Measurements from ENCODE around the gene SLC25A22. TPM values are rescaled to one million over a fixed set of nuclear protein-coding genes. Genes with fewer than 3 reads are reported as not detected.

The SLC25A22 gene
- total RNA-seq, 4 donors from 2014 or later: 5.2 to 14.5 (median 6.9) TPM

DNA sequence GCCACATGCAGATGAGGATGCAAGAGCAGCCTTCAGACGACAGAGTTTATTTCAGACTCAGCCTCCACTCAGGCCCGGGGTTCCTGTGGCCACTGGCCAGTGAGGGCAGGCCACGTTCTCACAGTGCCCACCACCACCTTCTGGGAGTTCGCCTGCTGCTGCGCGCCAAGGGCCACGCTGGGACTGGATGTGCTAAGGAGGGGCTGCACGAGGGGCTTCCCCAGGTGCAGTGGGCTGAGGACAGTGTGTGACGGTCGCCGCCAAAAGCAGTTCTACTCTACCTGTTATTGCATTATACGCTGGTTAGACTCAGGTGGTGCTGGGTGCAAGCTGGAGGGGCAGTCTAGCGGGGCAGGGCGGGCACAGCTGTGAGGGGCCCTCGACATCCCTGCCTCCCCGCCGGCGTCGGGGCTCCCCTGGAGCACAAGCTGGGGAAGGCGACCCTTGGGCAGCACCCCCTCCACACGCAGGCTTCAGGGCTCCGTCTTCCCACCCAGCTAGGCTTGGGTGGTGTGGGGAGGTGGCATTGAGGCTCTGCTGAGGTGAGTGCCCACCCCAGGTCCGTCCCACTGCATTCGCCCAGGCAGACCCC lies 10.9 kb downstream of the SLC25A22 start:
- peaks cover 42% of the 10 kb centered on the region for H3K27me3 ChIP-seq
- H3K4me3 ChIP-seq: no peak overlapping the region
- TF ChIP-seq POLR2A (IDR thresholded peaks at IDR 0.05): no peak
- no peak for TF ChIP-seq POLR2AphosphoS5 (IDR thresholded peaks at IDR 0.05)
- TF ChIP-seq CTCF (IDR thresholded peaks at IDR 0.05): no peak
- no peak for TF ChIP-seq EP300 (IDR thresholded peaks at IDR 0.05)
- H3K36me3 ChIP-seq: peaks cover 0 to 14% of the 10 kb centered on the region in 2 donors
- no peak overlapping the region for H3K27ac ChIP-seq
- WGBS, 2 donors (ENCODE audit: low coverage in 1 of 2): no CpG with 5 or more reads among the region's 24 CpGs
- no peak for ATAC-seq
- H3K4me1 ChIP-seq: peaks cover 0 to 32% (median 3%) of the 10 kb centered on the region in 3 donors
- no peaks in the 10 kb centered on the region for H3K9me3 ChIP-seq

- Histone ChIP-seq H3K4me1 (peaks cover 0 to 32% (median 3%) of the 10 kb centered on the region in 3 donors), H3K4me3 (no peak overlapping the region), H3K27ac (no peak overlapping the region), H3K36me3 (peaks cover 0 to 12% of the 10 kb centered on the region in 2 donors), H3K27me3 (peaks cover 40% of the 10 kb centered on the region), H3K9me3 (no peaks in the 10 kb centered on the region)
- WGBS, 2 donors (ENCODE audit: low coverage in 1 of 2): 50 to 81% methylated on average over 1 to 3 of the region's 24 CpGs
- no peak for ATAC-seq
- TF ChIP-seq POLR2A (IDR thresholded peaks at IDR 0.05) (no peak), EP300 (IDR thresholded peaks at IDR 0.05) (no peak), POLR2AphosphoS5 (IDR thresholded peaks at IDR 0.05) (no peak), CTCF (IDR thresholded peaks at IDR 0.05) (no peak)
Observed at GRCh38 chr11:786235-787083, 11.6 kb downstream of the SLC25A22 start.

DNA sequence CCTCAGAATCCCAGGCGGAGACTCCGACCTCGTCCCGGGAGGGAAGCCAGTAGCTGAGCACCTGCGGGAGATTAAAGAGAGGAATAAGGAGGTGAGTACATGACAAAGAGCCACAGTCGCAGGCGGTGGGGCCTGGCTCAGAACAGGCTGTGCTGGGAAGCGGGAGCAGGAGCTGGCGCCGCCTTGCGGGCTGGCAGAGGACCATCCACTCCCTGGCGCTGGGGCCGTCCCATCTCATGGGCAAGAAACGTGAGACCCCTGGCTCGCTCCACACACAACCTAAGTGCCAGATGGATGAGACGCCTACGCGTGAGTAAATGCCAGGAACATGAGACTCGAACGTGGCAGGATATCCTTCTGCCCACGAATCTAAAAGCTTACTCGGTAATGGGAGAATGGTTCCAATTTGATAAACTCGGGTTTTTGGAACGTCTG lies 14.5 kb downstream of the SLC25A22 start:
- no peaks in the 10 kb centered on the region for H3K9me3 ChIP-seq
- peaks cover 0 to 16% of the 10 kb centered on the region in 2 donors for H3K36me3 ChIP-seq
- 5 to 40% methylated on average over 2 to 24 of the region's 24 CpGs for WGBS, 2 donors (ENCODE audit: low coverage in 1 of 2)
- peak; percentile 84 for ATAC-seq
- H3K27ac ChIP-seq: peak overlapping the region in 3 of 4 donors; percentile 22 to 39 (median 32)
- H3K4me1 ChIP-seq: peaks cover 0 to 27% (median 0%) of the 10 kb centered on the region in 3 donors
- H3K27me3 ChIP-seq: peaks cover 11% of the 10 kb centered on the region
- no peak for TF ChIP-seq EP300 (IDR thresholded peaks at IDR 0.05)
- peak; percentile 57 for TF ChIP-seq POLR2AphosphoS5 (IDR thresholded peaks at IDR 0.05)
- TF ChIP-seq CTCF (IDR thresholded peaks at IDR 0.05): peak in 3 of 4 experiments; percentile 53 to 71 (median 69)
- no peak for TF ChIP-seq POLR2A (IDR thresholded peaks at IDR 0.05)
- H3K4me3 ChIP-seq: no peak overlapping the region

DNA sequence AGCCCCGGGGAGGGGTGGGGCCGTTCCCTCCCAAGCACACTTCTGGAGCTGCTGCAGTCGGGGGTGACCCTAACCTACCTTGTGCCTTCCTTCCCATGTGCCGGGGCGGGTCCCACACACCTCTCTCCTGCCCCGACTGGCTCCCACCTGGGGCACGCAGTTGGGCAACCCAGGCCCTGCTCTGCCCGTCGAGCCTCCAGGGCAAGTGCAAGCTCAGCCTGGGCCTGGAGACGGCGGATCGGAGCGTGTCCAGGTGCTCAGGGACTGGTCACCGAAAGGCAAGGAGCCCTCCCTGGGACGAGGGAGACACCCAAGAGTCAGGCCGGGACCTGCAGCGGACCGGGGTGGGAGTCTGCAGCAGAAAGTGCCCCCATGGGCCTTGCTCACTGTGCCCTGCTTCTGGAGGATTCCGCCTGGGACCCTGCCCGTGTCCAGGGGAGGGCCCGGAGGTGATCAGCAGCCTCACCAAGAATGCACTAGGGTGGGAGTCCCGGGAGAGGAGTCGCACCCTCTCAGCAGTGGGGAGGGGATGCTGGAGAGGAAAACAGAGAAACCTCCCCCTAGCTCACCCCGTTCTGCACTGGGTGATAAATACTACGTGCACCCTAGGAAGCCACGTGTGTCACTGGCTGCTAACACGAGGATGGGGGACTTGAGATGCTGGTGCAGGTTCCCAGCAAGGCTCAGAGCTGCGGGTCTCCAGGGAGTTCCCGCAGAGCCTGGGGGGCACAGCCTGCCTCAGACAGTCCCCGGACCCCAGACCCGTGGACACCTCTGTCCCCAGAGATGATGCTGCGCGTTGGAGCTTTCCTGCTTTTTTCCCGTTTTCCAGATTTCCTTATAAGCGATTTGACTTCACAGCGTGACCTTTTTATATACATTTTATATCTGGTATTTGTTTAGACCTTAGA lies 15.6 kb downstream of the SLC25A22 start:
- TF ChIP-seq POLR2A (IDR thresholded peaks at IDR 0.05): no peak
- no peak for TF ChIP-seq EP300 (IDR thresholded peaks at IDR 0.05)
- TF ChIP-seq POLR2AphosphoS5 (IDR thresholded peaks at IDR 0.05): no peak
- TF ChIP-seq CTCF (IDR thresholded peaks at IDR 0.05): no peak
- WGBS, 2 donors (ENCODE audit: low coverage in 1 of 2): 41 to 53% methylated on average over 2 to 7 of the region's 36 CpGs
- ATAC-seq: no peak
- Histone ChIP-seq H3K4me3 (no peak overlapping the region), H3K4me1 (peaks cover 0 to 37% (median 6%) of the 10 kb centered on the region in 3 donors), H3K36me3 (peaks cover 0 to 16% of the 10 kb centered on the region in 2 donors), H3K9me3 (no peaks in the 10 kb centered on the region), H3K27ac (peak overlapping the region in 1 of 4 donors; percentile 39), H3K27me3 (peaks cover 2% of the 10 kb centered on the region)
